Activated effector memory CD4-positive, alpha-beta T cell treated with Interleukin-2 at 50 U/mL for 16 hours (primary cell): Measurements from ENCODE around the gene MCRIP2.

Source experiments
- DNase-seq: peaks from one replicate; pipeline ENCODE4 v3.0.0-alpha.2; 2020

The MCRIP2 gene

GRCh38 chr16:672371-672770 is 30.7 kb downstream of the MCRIP2 start:
- no peak for DNase-seq

DNA sequence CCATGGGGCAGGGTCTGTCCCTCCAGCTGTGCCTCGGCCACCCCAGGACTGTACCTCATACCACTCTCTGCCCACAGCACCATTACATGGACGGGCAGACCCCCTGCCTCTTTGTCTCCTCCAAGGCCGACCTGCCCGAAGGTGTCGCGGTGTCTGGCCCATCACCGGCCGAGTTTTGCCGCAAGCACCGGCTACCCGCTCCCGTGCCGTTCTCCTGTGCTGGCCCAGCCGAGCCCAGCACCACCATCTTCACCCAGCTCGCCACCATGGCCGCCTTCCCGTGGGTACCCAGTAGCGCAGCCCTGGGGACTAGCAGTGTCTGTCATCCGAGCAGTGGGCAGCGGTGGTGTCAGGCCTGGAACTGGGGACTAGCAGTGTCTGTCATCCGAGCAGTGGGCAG is 31.2 kb downstream of the MCRIP2 start:
- DNase-seq = no peak

DNA sequence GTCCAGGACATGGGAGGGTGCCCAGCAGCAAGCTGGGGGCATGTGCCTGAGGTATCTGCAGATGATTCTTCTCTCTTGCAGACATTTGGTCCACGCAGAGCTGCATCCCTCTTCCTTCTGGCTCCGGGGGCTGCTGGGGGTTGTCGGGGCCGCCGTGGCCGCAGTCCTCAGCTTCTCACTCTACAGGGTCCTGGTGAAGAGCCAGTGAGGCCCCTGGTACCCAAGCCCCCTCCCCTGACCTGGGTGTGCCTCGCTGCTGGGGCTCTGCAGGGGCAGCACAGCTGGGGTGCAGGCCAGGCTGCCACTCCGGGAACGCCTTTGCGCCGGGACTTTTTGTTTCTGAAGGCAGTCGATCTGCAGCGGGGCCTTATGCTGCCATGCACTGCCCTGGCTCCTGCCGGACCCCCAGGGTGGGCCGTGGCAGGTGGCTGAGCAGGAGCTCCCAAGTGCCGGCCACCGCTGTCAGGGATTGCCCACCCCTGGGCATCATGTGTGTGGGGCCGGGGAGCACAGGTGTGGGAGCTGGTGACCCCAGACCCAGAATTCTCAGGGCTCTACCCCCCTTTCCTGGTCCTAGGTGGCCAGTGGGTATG is 31.9 kb downstream of the MCRIP2 start:
- DNase-seq = no peak

DNA sequence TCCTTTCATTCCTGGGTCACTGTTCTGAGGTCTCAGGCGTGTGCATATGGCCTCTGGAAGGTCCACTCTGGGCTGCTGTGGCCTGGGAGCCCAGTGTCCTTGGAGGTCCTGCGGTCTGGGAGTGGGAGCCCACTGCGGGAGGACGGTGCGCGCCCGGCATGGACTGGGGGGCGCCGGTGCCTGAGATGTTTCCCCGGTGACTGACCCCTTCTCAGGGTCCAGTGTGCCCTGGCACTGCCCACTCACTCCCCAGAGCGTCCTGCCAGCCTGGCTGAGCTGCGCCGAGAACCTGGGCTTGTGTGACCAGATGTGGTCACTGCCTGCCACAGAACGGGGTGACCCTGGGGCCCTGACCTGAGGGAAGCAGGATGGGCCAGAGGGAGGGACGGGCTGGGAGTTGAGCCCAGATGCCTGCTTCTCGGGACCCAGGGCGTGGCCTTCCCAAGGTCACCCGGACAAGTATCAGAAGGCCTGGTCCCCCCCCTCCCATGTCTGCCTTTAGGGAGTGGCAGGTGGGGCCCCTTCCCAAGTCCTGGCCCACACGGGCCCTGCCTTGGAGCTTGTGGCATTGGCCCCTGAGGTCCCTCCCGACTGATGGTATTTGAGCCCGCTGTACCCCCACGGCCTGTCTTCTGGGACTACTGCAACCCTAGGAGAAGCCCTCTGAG is 32.7 kb downstream of the MCRIP2 start:
- DNase-seq = no peak

- DNase-seq = no peak
Measured at GRCh38 chr16:674968-675883, 33.6 kb downstream of the MCRIP2 start, which contains the start of gene RHBDL1. TSS of gene RHBDL1 (plus strand) at chr16:675671. CDS start at chr16:675791, 120 bp downstream.

DNA sequence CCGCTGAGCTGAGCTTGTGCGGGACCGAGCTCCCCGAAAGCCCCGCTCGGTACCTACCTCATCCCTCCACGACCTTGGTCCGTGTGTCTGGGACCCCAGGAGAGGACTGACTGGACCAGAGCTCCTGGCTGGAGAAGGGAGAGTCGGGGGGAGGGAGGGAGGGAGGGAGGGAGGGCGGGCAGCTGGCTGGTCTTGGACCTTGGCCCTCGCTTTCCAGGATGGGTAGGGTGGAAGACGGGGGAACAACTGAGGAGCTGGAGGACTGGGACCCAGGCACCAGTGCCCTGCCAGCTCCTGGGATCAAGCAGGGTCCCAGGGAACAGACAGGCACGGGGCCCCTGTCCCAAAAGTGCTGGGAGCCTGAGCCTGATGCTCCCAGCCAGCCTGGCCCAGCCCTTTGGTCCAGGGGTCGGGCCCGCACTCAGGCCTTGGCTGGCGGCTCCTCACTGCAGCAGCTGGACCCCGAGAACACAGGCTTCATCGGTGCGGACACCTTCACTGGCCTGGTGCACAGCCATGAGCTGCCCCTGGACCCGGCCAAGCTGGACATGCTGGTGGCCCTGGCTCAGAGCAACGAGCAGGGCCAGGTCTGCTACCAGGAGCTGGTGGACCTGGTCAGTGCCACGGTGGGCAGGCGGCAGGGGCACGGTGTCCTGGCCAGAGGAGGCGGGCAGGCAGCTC is 34.4 kb downstream of the MCRIP2 start:
- DNase-seq = no peak

DNA sequence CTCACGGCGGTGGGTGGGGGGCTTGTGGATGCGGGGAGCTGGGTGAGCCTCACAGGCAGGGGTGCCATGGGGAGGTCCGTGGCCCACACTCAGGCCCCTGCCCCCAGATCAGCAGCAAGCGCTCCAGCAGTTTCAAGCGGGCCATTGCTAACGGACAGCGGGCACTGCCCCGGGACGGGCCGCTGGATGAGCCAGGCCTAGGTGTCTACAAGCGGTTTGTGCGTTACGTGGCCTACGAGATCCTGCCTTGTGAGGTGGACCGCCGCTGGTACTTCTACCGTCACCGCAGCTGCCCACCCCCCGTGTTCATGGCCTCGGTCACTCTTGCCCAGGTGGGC is 34.9 kb downstream of the MCRIP2 start:
- DNase-seq = no peak

- DNase-seq = peak; percentile 41
Measured at GRCh38 chr16:676913-677312, 35.3 kb downstream of the MCRIP2 start.

DNA sequence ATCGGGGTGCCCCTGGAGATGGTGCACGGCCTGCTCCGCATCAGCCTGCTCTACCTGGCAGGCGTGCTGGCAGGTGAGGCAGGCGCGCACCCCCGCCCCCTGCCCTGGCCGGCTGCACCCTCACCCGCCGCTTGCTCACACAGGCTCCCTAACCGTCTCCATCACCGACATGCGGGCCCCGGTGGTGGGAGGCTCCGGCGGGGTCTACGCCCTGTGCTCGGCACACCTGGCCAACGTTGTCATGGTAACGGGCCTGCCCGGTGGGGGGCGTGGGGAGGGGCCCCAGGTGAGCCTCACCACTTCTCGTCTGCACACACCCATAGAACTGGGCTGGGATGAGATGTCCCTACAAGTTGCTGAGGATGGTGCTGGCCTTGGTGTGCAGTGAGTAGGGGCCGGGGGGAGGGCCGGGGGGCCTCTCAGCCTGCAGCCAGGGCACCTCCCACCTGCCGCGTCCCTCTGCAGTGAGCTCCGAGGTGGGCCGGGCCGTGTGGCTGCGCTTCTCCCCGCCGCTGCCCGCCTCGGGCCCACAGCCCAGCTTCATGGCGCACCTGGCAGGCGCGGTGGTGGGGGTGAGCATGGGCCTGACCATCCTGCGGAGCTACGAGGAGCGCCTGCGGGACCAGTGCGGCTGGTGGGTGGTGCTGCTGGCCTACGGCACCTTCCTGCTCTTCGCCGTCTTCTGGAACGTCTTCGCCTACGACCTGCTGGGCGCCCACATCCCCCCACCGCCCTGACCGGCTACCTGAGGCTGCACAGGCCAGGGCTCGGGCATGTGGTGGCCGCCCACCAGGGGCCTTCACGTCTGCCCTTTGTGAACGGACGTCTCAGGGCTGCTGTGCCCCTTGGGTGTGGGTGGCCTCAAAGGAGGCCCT is 35.9 kb downstream of the MCRIP2 start:
- DNase-seq = no peak

GRCh38 chr16:678209-678857 is 36.7 kb downstream of the MCRIP2 start:
- no peak for DNase-seq

GRCh38 chr16:678858-679813 is 37.5 kb downstream of the MCRIP2 start:
- DNase-seq = no peak

DNA sequence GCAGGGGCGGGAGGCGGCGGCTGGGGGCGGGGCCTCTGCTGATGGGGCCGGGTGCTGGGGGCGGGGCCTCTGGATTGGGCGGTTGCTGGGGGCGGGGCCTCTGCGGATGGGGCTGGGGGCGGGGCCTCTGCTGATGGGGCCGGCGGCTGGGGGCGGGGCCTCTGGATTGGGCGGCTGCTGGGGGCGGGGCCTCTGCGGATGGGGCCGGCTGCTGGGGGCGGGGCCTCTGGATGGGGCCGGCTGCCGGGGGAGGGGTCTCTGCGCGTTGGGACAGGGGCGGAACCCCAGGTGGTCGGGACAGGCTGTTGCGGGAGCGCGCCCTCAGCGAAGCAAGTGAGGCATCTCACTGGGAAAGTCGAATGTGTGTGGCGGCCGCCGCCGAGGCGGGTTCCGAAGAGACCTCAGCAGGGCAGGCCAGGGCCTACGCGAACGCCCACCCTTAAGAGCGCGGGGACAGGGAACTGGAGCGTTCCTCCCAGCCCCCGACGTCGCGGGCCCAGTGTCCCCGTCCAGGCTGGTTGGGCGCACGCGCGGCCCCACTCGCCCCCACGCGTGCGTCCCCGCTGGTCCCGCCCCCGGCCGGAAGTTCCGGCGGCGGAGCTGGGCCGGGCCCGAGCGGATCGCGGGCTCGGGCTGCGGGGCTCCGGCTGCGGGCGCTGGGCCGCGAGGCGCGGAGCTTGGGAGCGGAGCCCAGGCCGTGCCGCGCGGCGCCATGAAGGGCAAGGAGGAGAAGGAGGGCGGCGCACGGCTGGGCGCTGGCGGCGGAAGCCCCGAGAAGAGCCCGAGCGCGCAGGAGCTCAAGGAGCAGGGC is 38.4 kb downstream of the MCRIP2 start, which contains the start of gene STUB1:
STUB1 (plus strand) TSS at position 597 of the 811 bp plus-strand sequence; CDS start at position 713, 116 bp downstream.
- peak; percentile 76 for DNase-seq

DNA sequence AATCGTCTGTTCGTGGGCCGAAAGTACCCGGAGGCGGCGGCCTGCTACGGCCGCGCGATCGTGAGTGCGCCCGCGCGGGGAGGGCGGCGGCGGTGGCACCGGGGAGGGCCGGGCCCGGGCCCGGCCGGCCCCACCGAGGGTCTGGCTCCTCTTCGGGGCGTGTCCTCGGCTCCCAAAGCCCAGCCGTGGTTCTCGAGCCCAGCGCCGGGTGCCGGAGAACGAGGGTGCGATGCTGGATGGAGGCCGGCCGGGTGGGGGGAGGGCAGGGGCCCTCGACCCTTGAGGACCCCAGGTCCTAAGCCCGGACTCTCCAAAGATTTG is 39.0 kb downstream of the MCRIP2 start:
- DNase-seq = no peak

- no peak for DNase-seq
Measured at GRCh38 chr16:680967-681745, 39.5 kb downstream of the MCRIP2 start.

GRCh38 chr16:681746-682427 is 40.3 kb downstream of the MCRIP2 start:
- DNase-seq = no peak

GRCh38 chr16:682493-683395 is 41.1 kb downstream of the MCRIP2 start:
- no peak for DNase-seq
